WERI-Rb-1 (cell line): ENCODE data around the gene BACE2.

Experiments
- DNase-seq: peaks from one replicate; pipeline ENCODE4 v3.0.0-alpha.2; 2020
- H3K27ac ChIP-seq: fragments of 250-450 bp; sonication (Bioruptor Pico); 2 replicates; pipeline ENCODE4 v1.5.1; 2020; ENCODE audit warnings: mild to moderate bottlenecking, moderate library complexity
- H3K27me3 ChIP-seq: fragments of 250-450 bp; sonication (Bioruptor Pico); 2 replicates; pipeline ENCODE4 v1.5.1; 2021; ENCODE audit warnings: mild to moderate bottlenecking, low read depth, moderate library complexity; ENCODE audit not compliant: insufficient read depth, severe bottlenecking
- H3K36me3 ChIP-seq: fragments of 250-450 bp; sonication (Bioruptor Pico); 2 replicates; pipeline ENCODE4 v1.5.1; 2020; ENCODE audit warnings: mild to moderate bottlenecking, moderate library complexity
- H3K4me3 ChIP-seq: 2 replicates; pipeline ENCODE4 v1.5.1; 2011; ENCODE audit warnings: low read depth, mild to moderate bottlenecking, control low read depth, low read length
- H3K9me3 ChIP-seq: fragments of 250-450 bp; sonication (Bioruptor Pico); 2 replicates; pipeline ENCODE4 v1.5.1; 2021; ENCODE audit warnings: mild to moderate bottlenecking, moderate library complexity; ENCODE audit not compliant: severe bottlenecking
- CTCF ChIP-seq: IDR thresholded peaks from 2 replicates; pipeline ENCODE4 v1.5.1; 2011; ENCODE audit warnings: low read depth, mild to moderate bottlenecking, control low read depth, inconsistent platforms, low read length

Gene BACE2

DNA sequence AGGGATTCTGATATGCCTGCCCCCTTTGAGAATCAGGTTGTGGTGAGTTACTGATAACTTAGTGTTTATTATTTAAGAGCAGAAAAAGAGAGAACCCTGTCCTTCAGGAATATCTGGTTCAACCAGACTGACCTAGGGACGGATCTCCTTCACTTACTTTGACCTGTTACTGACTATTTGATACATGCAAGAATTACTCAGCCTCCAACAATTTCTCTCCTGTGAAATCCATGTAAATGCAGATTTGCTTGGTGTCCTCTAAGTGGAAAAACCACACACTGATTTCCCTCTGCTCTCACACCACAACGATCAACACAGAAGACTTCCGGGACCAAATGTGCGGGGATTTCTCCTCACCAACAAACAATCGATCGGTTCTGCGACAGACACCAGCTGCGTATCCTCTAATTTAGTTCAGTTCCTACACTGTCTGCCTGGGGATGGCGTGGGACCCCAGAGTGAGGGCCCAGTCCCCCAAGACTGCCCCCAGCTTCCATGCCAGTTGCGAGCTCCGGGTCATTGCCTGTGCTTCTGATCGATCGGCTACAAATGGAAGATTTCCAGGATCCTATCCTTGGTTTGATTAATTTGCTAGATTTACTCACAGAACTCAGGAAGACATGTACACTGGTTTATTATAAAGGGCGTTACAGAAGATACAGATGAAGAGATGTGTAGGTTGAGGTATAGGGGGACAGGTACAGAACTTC lies 51.7 kb downstream of the BACE2 start:
- Histone ChIP-seq H3K36me3 (no peaks in the 10 kb centered on the region), H3K27ac (no peak overlapping the region), H3K27me3 (no peaks in the 10 kb centered on the region), H3K4me3 (no peak overlapping the region), H3K9me3 (no peaks in the 10 kb centered on the region)
- TF ChIP-seq CTCF = no peak
- no peak for DNase-seq

- H3K27me3 ChIP-seq = no peaks in the 10 kb centered on the region
- no peak overlapping the region for H3K4me3 ChIP-seq
- no peak for TF ChIP-seq CTCF
- no peak overlapping the region for H3K27ac ChIP-seq
- no peak for DNase-seq
- H3K36me3 ChIP-seq = no peaks in the 10 kb centered on the region
- no peaks in the 10 kb centered on the region for H3K9me3 ChIP-seq
Measured at GRCh38 chr21:41220208-41220733, 52.3 kb downstream of the BACE2 start.

GRCh38 chr21:41222247-41223068 lies 54.5 kb downstream of the BACE2 start:
- Histone ChIP-seq H3K27me3 (no peaks in the 10 kb centered on the region), H3K4me3 (no peak overlapping the region), H3K9me3 (no peaks in the 10 kb centered on the region), H3K36me3 (no peaks in the 10 kb centered on the region), H3K27ac (no peak overlapping the region)
- no peak for DNase-seq
- TF ChIP-seq CTCF = no peak

DNA sequence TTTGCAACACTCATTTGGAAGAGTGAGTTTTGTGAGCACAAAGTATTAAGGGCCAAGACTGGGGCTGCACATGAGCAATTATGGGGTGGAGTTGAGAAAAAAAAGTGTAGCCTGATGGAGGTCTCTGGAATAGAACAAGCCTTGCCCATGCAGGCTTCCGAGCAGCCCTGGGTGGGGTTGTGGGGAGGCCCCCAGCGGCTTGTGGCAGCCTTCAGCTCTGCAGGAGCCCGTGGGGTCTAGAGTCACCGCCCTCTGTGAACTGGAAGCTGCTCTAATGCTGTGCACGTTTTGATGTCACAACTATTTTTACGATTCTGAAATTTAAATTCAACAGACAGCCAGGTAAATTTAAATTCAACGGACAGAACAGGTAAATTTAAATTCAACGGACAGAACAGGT lies 58.9 kb downstream of the BACE2 start:
- Histone ChIP-seq H3K27ac (no peak overlapping the region), H3K36me3 (no peaks in the 10 kb centered on the region), H3K27me3 (no peaks in the 10 kb centered on the region), H3K4me3 (no peak overlapping the region), H3K9me3 (no peaks in the 10 kb centered on the region)
- DNase-seq = no peak
- no peak for TF ChIP-seq CTCF

- TF ChIP-seq CTCF = no peak
- no peak overlapping the region for H3K4me3 ChIP-seq
- DNase-seq = no peak
Measured at GRCh38 chr21:41227357-41228005, 59.5 kb downstream of the BACE2 start.

More at GRCh38 chr21:41227357-41228005, 59.5 kb downstream of the BACE2 start:
- H3K36me3 ChIP-seq = no peaks in the 10 kb centered on the region
- H3K9me3 ChIP-seq = no peaks in the 10 kb centered on the region
- no peak overlapping the region for H3K27ac ChIP-seq
- H3K27me3 ChIP-seq = no peaks in the 10 kb centered on the region
